Kidney tubule cell (primary cell): ENCODE results near the gene MAZ.
"Not testable (repeated sequence)": the region's sequence is repeated elsewhere in the genome, so short reads cannot be mapped to it uniquely, and the experiment has no call there.

Experiments used
- DNase-seq: peaks from one replicate; pipeline ENCODE4 v3.0.0-alpha.2; 2018; ENCODE audit warnings: low spot score

Gene MAZ

GRCh38 chr16:29806099-29806579, at the start of gene MAZ:
Gene MAZ, plus strand, starts transcription at chr16:29806529. Its CDS starts 173 bp downstream, at chr16:29806702.
- peak; percentile 93 for DNase-seq

- DNase-seq: no peak
Measured at GRCh38 chr16:29756654-29757053, 49.7 kb upstream of the MAZ start.

GRCh38 chr16:29757086-29757485, 49.2 kb upstream of the MAZ start:
- DNase-seq: not testable (repeated sequence)

DNA sequence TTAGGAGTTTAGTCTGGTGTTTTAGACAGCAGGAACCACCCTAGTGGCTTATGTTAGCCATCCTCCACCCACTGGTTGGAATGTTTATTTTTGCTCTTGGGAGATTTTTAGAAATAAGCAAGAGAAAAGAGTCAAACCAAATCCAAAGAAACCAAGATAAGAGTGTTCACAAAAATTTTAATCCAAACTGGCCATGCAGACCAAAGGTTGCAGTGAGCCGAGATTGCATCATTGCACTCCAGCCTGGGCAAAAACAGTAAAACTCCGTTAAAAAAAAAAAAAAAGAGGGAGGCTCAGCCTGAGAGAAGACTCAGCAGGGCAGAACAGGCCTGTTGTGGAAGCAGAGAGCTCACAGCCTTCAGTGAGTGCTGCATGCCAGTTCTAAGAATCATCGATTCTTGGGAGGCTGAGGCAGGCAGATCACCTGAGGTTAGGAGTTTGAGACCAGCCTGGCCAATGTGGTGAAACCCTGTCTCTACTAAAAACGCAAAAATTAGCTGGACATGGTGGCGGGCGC, 48.3 kb upstream of the MAZ start:
- DNase-seq: peak; percentile 30

GRCh38 chr16:29760567-29761279, 45.6 kb upstream of the MAZ start:
- DNase-seq: no peak

GRCh38 chr16:29761280-29761651, 45.1 kb upstream of the MAZ start:
- DNase-seq: not testable (repeated sequence)

DNA sequence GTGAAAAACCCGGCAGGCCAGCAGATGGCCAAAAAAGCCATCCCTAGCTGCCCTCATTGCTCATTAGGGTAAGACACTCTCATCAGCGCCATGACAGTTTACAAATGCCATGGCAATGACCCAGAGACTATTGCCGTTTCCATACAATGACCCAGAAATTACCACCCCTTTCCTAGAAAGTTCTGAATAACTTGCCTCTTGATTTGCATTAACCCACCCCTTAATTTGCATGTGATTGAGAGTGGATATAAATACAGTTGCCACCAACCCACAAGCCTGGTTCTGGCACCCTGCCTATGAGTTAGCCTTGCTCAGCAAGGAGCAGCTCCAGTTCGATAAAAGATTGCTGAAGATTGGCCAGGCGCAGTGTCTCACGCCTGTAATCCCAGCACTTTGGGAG, 44.4 kb upstream of the MAZ start:
- DNase-seq: no peak

GRCh38 chr16:29763326-29763725, 43.0 kb upstream of the MAZ start:
- no peak for DNase-seq

DNA sequence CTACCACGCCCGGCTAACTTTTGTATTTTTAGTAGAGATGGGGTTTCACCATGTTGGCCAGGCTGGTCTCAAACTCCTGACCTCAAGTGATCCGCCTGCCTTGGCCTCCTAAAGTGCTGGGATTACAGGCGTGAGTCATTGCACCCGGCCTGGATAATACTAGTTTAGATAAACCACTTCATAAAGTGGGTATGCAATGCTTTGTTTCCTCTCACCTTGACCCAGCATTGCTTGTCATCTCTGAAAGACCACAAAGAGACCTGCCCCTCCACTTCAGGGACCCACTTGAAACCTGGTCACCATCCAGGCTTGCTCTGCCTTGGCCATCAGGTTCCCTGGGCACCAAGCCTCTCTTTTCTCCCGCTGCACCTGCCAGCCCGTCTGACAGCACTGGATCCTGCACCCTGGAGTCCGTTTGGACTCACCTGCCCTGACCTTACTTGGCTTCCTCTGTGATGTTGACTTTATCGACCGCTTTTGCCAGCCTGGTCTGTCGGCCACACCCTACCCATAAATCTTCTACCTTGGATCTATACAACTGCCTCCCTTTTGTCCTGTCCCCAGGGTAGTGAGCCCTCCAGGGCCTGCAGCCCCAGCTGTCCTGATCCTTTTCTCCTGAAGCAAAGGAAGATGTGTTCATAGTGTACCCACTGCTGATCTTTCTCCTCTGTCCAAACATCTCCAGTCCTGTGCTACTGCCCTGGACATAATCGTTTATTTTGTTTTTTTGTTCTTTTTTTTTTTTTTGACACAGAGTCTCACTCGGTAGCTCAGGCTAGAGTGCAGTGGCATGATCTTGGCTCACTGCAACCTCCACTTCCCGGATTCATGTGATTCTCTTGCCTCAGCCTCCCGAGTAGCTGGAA, 40.9 kb upstream of the MAZ start:
- DNase-seq: no peak

DNA sequence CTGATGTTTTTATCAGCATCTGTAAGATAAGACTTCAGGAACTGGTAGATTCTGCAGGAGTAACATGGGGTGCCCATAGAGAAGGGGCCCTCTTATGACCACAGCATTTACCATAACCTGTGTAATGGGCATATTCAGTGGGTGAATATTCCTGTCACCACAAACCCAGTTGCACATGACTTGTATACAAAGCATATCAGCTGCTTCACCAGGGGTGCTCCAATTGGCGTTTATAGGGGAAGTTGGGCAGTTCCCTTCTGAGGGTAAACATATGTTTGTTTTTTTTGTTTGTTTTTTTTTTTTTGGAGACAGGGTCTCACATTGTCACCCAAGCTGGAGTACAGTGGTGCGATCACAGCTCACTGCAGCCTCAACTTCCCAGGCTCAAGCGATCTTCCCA, 39.8 kb upstream of the MAZ start:
- DNase-seq: no peak

DNA sequence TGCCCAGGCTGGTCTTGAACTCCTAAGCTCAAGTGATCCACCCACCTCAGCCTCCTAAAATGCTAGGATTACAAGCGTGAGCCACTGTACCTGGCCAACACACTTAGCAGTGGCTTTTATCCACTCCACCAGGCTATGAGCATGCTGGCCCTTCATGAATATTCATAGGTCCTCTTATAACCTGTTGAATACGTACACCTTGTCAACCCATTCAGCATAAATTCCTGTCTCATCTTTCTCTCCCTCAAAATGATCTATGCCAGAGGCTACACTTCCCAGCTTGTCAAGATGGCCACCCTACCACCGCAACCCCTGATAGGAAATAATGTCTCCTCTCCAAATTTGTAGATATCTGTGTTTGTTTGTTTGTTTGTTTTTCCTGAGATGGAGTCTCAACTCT, 39.3 kb upstream of the MAZ start:
- DNase-seq: no peak

- DNase-seq: no peak
Measured at GRCh38 chr16:29769507-29769906, 36.8 kb upstream of the MAZ start.

GRCh38 chr16:29770250-29770929, 35.9 kb upstream of the MAZ start:
- no peak for DNase-seq

DNA sequence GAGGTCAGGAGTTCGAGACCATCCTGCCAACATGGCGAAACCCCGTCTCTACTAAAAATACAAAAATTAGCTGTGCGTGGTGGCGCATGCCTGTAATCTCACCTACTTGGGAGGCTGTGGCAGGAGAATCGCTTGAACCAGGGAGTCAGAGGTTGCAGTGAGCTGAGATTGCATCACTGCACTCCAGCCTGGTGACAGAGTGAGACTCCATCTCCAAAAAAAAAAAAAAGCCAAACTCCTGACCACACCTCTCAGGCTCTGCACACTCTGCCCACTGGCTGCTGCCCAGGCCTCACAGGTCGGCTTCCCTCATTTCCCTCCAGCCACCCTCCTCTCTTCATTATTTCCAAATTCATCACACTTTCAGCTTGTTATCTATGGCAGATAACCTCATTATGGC, 34.0 kb upstream of the MAZ start:
- not testable (repeated sequence) for DNase-seq

GRCh38 chr16:29774730-29775129, 31.6 kb upstream of the MAZ start:
- DNase-seq: no peak

DNA sequence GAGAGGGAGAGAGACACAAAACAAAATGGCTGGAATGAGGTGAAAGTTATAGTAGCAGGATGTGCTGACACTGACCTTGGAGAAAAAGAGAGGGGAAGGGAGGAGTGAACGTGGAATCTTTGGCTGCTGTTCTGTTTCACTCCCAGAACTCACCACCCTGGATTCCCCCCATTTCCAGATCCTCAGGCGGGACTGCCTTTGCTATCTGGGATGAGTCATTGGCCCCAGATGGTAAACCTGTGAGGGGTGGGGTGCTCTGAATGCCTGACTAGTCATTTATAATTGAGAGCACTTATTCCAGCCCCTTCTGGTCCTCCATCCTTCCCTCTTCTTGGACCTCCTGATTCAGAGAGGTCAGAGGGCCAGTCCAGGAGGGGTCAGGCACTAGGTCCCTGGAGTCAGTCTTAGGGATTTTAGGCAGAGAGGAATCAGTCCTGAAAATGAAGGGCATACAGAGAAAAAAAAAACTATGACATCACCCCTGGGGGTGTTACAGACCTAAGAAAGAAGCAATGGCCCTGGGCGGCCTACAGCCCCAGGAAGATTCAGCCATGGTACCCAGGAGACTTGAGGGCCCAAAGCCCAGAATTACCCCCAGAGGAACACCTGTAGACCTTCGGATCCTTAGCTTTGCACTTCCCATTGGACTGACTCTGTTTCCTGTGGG, 30.5 kb upstream of the MAZ start:
- DNase-seq: no peak

DNA sequence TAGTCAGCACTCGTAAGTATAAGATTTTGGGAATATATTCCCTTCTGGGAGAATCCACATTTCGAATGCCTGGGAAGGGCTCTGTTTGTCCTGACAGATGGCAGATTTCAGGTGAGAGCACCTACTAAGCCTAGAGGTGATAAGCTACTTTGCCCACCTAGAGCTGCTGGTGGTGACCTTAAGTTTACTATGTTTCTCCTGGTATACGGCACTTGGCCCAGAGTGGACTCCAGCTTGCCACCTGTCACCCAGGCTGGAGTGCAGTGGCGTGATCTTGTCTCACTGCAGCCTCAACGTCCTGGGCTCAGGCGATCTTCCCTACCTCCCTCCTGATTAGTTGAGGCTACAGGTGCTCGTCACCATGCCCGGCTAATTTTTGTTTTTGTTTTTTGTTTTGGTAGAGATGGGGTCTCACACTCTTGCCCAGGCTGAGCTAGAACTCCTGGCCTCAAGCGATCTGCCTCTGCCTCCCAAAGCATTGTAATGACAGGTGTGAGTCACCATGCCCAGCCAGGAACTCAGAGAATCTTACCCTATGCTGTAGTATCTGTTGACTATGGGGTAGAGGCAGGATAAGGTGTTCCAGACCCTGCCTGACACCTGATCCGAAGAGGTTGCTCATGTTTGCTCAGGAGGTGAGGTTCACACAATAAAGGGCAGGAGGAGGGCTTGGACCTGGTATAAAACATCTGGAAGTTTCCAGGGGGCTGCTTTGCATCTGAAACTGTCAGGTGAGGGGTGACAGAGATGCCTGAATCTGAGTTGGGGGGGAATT, 28.6 kb upstream of the MAZ start, which contains the start of gene ZG16:
Gene ZG16 (plus strand): TSS at position 681 of the 775 bp plus-strand sequence. CDS start 1,011 bp downstream, outside the sequence.
- no peak for DNase-seq

GRCh38 chr16:29779474-29779873, 26.9 kb upstream of the MAZ start:
- DNase-seq: peak; percentile 42

DNA sequence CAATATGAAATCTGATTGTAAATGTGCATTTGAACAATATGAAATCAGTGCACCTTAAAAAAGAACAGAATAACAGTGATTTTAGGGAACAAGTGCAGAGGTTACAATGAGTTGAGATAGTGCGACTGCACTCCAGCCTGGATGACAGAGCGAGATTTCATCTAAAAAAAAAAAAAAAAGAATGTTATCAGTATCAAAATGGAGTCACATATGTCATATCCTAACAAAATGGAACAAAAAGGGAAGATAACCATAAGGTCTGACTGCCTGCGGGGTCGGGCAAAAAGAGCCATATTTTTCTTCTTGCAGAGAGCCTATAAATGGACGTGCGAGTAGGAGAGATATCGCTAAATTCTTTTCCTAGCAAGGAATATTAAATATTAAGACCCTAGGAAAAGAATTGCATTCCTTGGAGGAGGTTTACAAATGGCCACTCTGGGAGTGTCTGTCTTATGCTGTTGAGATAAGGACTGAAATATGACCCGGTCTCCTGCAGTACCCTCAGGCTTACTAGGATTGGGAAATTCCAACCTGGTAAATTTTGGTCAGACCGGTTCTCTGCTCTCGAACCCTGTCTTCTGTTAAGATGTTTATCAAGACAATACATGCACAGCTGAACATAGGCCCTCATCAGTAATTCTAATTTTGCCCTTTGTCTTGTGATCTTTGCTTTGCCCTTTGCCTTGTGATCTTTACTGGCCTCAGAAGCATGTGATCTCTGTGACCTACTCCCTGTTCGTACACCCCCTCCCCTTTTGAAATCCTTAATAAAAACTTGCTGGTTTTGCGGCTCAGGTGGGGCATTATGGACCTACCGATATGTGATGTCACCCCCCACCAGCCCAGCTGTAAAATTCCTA, 23.0 kb upstream of the MAZ start:
- DNase-seq: not testable (repeated sequence)

GRCh38 chr16:29784157-29784556, 22.2 kb upstream of the MAZ start:
- DNase-seq: peak; percentile 54
